GM13977 (cell line): ENCODE data around the gene APLP1.

Source experiments
- DNase-seq: peaks from one replicate; pipeline ENCODE4 v3.0.0; 2012; ENCODE audit warnings: low spot score
- in situ Hi-C: fragments of 300-500 bp; cut with MboI; formaldehyde crosslinking; loops from one replicate; pipeline ENCODE4 v1.12.0; 2022; ENCODE audit warnings: low sequenced_read_pairs, low pct_unique_long_range_greater_than_20kb, mixed read lengths, inconsistent platforms; ENCODE audit not compliant: unreplicated experiment
- TF ChIP-seq, protein P1 (sequence below): IDR thresholded peaks from 2 replicates; pipeline ENCODE4 v1.5.1; 2012; ENCODE audit warnings: mild to moderate bottlenecking, control low read depth; ENCODE audit not compliant: insufficient read depth; ENCODE audit errors: extremely low read depth, missing control alignments

Gene APLP1

DNA sequence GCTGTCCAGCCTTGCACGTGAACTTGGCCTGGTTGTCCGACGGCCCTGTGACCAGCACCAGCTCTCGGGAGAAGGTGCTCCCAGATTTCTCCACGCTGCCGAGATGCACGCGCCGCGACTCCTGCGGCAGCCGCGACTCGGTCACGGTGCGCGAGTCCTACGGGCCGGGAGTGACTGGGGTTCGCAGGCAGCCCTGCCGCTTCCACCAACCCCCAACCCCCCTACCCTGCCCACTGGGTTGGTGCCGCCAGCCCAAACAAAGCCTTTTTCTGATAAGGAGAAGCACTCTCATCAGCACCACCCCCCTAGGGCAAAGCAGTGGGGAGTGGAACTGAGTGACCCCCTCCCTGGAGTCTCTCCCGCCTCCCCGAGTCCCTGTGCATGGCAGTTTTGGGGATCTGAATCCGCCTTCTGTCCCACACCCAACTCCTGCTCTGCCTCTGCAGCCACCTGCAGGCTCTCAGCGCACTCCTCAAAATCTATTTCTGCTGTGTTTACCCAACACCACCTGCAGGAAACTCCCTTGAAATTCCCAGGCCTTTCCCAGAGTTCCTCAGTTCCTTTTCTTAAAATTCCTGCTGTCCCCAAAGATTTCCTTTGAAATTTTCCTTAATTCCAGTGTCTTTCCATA lies 22.2 kb upstream of the APLP1 start:
- no peak for DNase-seq
- TF ChIP-seq, protein P1, sequence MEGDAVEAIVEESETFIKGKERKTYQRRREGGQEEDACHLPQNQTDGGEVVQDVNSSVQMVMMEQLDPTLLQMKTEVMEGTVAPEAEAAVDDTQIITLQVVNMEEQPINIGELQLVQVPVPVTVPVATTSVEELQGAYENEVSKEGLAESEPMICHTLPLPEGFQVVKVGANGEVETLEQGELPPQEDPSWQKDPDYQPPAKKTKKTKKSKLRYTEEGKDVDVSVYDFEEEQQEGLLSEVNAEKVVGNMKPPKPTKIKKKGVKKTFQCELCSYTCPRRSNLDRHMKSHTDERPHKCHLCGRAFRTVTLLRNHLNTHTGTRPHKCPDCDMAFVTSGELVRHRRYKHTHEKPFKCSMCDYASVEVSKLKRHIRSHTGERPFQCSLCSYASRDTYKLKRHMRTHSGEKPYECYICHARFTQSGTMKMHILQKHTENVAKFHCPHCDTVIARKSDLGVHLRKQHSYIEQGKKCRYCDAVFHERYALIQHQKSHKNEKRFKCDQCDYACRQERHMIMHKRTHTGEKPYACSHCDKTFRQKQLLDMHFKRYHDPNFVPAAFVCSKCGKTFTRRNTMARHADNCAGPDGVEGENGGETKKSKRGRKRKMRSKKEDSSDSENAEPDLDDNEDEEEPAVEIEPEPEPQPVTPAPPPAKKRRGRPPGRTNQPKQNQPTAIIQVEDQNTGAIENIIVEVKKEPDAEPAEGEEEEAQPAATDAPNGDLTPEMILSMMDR: no peak
- in situ Hi-C loops: no loop called here

DNA sequence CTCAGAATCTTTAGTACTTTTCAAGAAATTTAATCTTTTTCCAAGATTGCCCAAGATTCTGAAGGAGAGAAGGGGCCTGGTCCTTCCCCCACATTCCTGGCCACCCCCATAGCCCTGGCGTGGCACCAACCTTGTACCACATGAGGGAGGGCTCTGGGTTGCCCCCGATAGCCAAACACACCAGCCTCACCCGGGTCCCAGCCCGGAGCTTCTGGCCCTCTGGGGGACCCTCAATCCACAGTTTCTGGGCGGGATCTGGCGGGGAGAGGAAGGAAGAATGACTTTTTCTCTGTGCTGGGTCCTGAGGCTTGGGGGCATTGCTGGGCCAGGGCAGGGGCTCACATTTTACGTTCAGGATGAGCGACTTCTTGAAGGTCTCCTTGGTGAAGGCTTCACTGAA lies 20.5 kb upstream of the APLP1 start:
- DNase-seq: no peak
- TF ChIP-seq, protein P1: no peak
- in situ Hi-C loops: no loop called here

- in situ Hi-C loops: no loop called here
- TF ChIP-seq, protein P1: no peak
- DNase-seq: no peak
Observed at GRCh38 chr19:35848486-35848885, 19.9 kb upstream of the APLP1 start.

- DNase-seq: no peak
- TF ChIP-seq, protein P1: no peak
- in situ Hi-C loops: no loop called here
Observed at GRCh38 chr19:35848919-35849505, 19.4 kb upstream of the APLP1 start.

DNA sequence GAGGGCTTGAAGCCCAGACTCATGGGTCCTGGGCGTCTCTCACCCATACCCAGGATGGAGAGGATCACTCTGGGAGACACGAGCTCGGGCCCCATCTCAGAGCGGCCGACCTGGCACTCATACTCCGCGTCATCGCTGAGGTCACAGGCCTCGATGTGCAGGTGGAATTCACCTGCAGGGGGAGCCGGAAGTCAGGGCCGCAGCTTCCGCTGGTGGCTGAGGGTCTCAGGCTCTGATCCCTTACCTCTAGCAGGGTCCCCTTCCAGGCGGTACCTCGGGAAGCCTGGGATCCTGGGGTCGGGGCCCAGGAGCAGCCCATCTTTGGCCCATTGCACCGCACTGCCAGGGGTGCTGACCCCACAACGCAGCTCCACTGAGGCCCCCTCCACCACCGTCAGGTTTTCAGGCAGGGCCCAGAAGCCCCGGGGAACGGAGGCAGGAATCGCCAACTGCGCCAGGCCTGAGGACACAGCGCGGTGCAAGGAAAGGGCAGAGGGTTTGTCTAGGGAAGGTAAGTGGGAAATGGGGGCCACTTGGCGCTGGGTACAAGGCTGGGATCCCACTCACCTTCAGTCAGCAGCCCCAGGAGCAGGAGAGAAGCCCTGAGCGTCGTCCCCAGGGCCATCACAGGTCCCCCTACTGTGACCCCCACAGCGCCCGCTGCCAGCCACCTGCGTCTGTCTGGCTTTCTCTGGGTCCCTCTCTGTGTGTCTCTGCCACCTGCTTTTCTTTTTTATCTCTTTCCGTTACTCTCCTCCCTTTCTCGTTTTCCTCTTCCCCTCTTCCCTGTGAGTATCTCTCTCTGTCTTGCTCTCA lies 17.0 kb upstream of the APLP1 start:
- TF ChIP-seq, protein P1: peak; percentile 8
- no peak for DNase-seq
- in situ Hi-C loops: no loop called here

- DNase-seq: no peak
- in situ Hi-C loops: no loop called here
- TF ChIP-seq, protein P1: no peak
Observed at GRCh38 chr19:35852029-35852780, 16.2 kb upstream of the APLP1 start, which contains the start of gene NPHS1. Gene NPHS1 (minus strand): TSS chr19:35852504. CDS start chr19:35851837, 667 bp downstream.
